GM23338 (cell line): ENCODE measurements around the gene AANAT.

Experiments
- CREB1 ChIP-seq: fragments of 250-450 bp; sonication (Bioruptor Pico); IDR thresholded peaks from 2 replicates; pipeline ENCODE4 v1.5.0; 2020; ENCODE audit warnings: low read depth, mild to moderate bottlenecking, moderate library complexity
- POLR2AphosphoS5 ChIP-seq: IDR thresholded peaks from 2 replicates; pipeline ENCODE4 v1.6.1; 2016; ENCODE audit warnings: antibody characterized with exemption, low read depth
- ZNF114 ChIP-seq: fragments of 250-450 bp; sonication (Bioruptor Pico); IDR thresholded peaks from 2 replicates; pipeline ENCODE4 v1.5.0; 2020; ENCODE audit warnings: mild to moderate bottlenecking, moderate library complexity
- TF ChIP-seq, protein P1 (sequence below), 2 experiments: fragments of 200-600 bp in 1 of 2; sonication (generic) in 1 of 2; conservative IDR thresholded peaks; 2 replicates each; pipeline versions ENCODE4 v1.5.1 to v1.6.1; 2016 to 2017; ENCODE audit warnings: antibody characterized with exemption in 2 of 2, low read depth in 2 of 2, mild to moderate bottlenecking in 2 of 2, moderate library complexity in 1 of 2
- TF ChIP-seq, protein P2 (sequence below): IDR thresholded peaks from one replicate; pipeline ENCODE4 v1.6.1; 2018; ENCODE audit warnings: antibody characterized with exemption; ENCODE audit not compliant: unreplicated experiment

DNA sequence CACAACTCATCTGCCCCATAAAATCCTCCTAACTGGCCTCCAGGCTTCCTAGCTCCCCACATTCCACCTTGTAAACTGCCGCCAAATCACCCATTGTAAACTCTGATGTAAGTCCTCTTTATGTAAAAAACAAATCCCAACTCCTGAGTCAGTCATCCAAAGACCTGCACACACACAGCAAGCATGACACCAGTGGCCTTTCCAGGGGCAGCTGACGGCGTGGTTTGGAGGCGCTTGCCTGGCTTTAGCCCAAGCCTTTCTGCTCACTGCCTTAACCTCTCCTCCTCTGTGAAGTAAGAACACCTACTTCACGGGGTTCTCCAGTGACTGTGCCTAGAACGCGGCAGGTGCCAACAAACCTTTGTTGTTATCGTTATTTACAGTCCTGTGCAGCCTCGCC lies 28.5 kb upstream of the AANAT start:
- TF ChIP-seq, protein P1, sequence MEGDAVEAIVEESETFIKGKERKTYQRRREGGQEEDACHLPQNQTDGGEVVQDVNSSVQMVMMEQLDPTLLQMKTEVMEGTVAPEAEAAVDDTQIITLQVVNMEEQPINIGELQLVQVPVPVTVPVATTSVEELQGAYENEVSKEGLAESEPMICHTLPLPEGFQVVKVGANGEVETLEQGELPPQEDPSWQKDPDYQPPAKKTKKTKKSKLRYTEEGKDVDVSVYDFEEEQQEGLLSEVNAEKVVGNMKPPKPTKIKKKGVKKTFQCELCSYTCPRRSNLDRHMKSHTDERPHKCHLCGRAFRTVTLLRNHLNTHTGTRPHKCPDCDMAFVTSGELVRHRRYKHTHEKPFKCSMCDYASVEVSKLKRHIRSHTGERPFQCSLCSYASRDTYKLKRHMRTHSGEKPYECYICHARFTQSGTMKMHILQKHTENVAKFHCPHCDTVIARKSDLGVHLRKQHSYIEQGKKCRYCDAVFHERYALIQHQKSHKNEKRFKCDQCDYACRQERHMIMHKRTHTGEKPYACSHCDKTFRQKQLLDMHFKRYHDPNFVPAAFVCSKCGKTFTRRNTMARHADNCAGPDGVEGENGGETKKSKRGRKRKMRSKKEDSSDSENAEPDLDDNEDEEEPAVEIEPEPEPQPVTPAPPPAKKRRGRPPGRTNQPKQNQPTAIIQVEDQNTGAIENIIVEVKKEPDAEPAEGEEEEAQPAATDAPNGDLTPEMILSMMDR (conservative IDR thresholded peaks at IDR 0.05; ENCODE audit: low read depth in 2 of 2): no peak
- TF ChIP-seq ZNF114 (CRISPR knock-in tag) (no peak), POLR2AphosphoS5 (no peak), CREB1 (CRISPR knock-in tag) (no peak)
- TF ChIP-seq, protein P2, sequence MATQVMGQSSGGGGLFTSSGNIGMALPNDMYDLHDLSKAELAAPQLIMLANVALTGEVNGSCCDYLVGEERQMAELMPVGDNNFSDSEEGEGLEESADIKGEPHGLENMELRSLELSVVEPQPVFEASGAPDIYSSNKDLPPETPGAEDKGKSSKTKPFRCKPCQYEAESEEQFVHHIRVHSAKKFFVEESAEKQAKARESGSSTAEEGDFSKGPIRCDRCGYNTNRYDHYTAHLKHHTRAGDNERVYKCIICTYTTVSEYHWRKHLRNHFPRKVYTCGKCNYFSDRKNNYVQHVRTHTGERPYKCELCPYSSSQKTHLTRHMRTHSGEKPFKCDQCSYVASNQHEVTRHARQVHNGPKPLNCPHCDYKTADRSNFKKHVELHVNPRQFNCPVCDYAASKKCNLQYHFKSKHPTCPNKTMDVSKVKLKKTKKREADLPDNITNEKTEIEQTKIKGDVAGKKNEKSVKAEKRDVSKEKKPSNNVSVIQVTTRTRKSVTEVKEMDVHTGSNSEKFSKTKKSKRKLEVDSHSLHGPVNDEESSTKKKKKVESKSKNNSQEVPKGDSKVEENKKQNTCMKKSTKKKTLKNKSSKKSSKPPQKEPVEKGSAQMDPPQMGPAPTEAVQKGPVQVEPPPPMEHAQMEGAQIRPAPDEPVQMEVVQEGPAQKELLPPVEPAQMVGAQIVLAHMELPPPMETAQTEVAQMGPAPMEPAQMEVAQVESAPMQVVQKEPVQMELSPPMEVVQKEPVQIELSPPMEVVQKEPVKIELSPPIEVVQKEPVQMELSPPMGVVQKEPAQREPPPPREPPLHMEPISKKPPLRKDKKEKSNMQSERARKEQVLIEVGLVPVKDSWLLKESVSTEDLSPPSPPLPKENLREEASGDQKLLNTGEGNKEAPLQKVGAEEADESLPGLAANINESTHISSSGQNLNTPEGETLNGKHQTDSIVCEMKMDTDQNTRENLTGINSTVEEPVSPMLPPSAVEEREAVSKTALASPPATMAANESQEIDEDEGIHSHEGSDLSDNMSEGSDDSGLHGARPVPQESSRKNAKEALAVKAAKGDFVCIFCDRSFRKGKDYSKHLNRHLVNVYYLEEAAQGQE: no peak
